GM12892 (cell line): Measurements from ENCODE around the gene CYB5A.

Experiments
- POLR2A ChIP-seq: IDR thresholded peaks from 2 replicates; pipeline ENCODE4 v1.6.1; 2011; ENCODE audit warnings: low read depth, low read length, control low read depth
- POLR2AphosphoS5 ChIP-seq: IDR thresholded peaks from 2 replicates; pipeline ENCODE4 v1.6.1; 2011; ENCODE audit warnings: low read depth, low read length, control low read depth
- TAF1 ChIP-seq: IDR thresholded peaks from 2 replicates; pipeline ENCODE4 v1.6.1; 2011; ENCODE audit warnings: low read depth, mild to moderate bottlenecking, control low read depth, low read length, borderline replicate concordance

DNA sequence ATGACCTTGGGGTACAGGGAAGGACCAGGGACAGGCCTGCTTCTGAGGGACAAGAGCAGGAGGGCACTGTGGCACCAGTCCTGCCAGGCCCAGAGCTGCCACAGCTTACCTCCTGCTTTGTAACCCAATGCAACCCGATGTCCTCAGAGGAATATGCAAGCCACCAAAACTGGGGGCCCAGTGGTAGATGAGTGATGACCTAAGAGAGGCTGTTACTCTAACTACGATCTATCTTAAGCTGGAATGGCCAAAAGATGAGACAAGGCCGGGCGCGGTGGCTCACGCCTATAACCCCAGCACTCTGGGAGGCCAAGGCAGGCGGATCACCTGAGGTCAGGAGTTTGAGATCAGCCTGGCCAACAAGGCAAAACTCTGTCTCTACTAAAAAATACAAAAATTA, 12.8 kb downstream of the CYB5A start:
- no peak for TF ChIP-seq POLR2AphosphoS5
- TF ChIP-seq POLR2A: no peak
- TF ChIP-seq TAF1: no peak
